ENCODE results near the gene ATP6V0E1.
A peak's percentile ranks its signal among the peaks of the same experiment; 100 is the strongest.

ATP6V0E1 gene

DNA sequence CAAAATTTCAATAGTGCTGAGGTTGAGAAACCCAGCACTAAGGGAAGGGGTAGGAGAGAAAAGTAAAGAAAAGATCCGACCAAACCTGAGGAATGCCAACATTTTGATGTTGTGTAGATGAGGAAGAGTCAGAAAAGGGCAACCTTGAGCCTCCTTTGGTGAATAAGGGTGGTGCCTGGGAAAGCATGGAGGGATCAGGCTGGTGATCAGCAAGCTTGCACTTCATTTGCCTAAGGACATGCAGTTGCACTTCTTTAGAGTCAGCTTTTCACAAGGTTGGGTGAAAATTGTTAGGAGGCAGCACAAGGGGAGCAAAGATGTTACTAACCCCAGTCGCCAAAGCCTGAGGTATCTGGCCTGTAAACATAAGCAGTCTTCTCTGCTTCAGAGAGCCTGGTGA lies 20.4 kb downstream of the ATP6V0E1 start:
- no peak for TF ChIP-seq CTCF (conservative IDR thresholded peaks at IDR 0.05)
- no peak overlapping the region for H3K27ac ChIP-seq

- no peak for TF ChIP-seq CTCF (conservative IDR thresholded peaks at IDR 0.05)
- H3K27ac ChIP-seq, result no peak overlapping the region
Measured at GRCh38 chr5:173004447-173004846, 20.9 kb downstream of the ATP6V0E1 start.

DNA sequence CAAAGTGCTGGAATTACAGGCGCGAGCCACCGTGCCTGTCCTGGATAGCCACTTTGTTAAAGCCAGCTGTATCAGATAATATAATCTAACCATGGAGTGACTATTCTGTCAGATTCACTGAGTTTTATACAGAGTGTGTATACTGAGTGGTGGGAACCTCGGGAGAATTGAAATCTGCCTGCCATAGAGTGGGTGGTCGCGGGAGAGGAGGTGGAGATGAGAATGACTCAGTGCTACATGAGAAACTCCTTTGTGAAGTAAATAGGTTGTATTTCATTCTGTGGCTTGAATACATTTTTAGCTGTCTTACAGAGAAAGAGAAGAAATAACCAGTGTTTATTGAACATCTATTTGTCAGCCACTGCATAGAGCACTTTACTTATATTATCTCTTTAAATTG lies 26.4 kb downstream of the ATP6V0E1 start:
- peak overlapping the region; percentile 73 for H3K27ac ChIP-seq
- TF ChIP-seq CTCF (conservative IDR thresholded peaks at IDR 0.05), result no peak

GRCh38 chr5:173010547-173011464 lies 27.2 kb downstream of the ATP6V0E1 start:
- TF ChIP-seq CTCF (conservative IDR thresholded peaks at IDR 0.05), result no peak
- peak overlapping the region; percentile 73 for H3K27ac ChIP-seq

DNA sequence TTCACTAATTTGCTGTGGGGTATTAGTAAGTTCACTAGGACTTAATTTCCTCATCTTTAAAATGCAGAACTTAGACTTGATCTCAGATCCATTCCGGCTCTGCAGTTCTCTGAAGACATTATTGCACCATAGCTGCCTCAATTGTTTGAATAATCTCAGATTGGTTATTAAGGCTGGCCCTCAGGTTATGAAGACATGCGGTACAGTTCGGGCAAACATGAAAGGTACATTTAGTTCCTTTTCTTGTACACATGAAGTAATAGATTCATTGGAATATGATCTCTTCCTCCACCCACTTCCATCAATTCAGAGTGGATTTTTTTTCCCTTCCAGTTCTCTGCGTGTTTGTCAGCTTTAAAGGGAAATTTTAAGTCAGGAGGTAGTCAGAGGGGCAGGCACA lies 28.0 kb downstream of the ATP6V0E1 start:
- peak overlapping the region; percentile 73 for H3K27ac ChIP-seq
- no peak for TF ChIP-seq CTCF (conservative IDR thresholded peaks at IDR 0.05)

DNA sequence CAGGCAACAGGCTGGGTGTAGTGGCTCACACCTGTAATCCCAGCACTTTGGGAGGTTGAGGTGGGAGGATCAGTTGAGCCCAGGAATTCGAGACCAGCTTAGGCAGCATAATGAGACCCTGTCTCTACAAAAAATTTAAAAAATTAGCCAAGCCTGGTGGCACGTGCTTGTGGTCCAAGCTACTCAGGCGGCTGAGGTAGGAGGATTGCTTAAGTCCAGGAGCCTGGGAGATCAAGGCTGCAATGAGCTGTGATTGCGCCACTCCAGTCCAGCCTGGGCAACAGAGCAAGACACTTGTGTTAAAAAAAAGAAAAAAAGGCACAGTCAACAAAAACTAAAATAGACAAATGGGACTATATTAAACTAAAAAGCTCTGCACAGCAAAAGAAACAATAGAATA lies 29.3 kb downstream of the ATP6V0E1 start:
- H3K27ac ChIP-seq, result peak overlapping the region; percentile 73
- TF ChIP-seq CTCF (conservative IDR thresholded peaks at IDR 0.05), result no peak

GRCh38 chr5:173014671-173015070 lies 31.1 kb downstream of the ATP6V0E1 start:
- no peak for TF ChIP-seq CTCF (conservative IDR thresholded peaks at IDR 0.05)

More at GRCh38 chr5:173014671-173015070, 31.1 kb downstream of the ATP6V0E1 start:
- no peak overlapping the region for H3K27ac ChIP-seq
